GM19328 (cell line): ENCODE results near the gene ATAD3B.
"Not testable (repeated sequence)": the region's sequence is repeated elsewhere in the genome, so short reads cannot be mapped to it uniquely, and the experiment has no call there.

Experiments used
- ATAC-seq: cut with Tn5 transposase; IDR thresholded peaks from one replicate; pipeline ENCODE4 v1.9.1; 2021; ENCODE audit warnings: mild to moderate bottlenecking, moderate library complexity; ENCODE audit not compliant: unreplicated experiment

ATAD3B gene

DNA sequence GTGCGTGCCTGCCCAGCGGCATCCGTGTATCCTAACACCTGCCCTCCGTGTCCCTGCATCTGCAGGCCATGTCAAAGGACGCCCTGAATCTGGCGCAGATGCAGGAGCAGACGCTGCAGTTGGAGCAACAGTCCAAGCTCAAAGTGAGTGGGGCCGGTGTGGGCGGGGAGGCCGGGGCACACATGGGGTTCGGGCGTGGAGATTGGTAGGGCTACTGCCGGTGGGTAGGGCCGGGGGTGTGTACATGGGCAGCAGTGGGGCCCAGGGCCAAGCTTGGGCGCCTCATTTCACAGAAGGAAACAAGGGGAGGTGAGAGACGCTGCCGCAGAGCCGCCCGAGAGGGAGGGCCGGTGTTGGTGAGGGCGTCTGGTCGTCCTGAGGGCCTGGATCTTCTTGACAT is 20.9 kb upstream of the ATAD3B start:
- not testable (repeated sequence) for ATAC-seq

DNA sequence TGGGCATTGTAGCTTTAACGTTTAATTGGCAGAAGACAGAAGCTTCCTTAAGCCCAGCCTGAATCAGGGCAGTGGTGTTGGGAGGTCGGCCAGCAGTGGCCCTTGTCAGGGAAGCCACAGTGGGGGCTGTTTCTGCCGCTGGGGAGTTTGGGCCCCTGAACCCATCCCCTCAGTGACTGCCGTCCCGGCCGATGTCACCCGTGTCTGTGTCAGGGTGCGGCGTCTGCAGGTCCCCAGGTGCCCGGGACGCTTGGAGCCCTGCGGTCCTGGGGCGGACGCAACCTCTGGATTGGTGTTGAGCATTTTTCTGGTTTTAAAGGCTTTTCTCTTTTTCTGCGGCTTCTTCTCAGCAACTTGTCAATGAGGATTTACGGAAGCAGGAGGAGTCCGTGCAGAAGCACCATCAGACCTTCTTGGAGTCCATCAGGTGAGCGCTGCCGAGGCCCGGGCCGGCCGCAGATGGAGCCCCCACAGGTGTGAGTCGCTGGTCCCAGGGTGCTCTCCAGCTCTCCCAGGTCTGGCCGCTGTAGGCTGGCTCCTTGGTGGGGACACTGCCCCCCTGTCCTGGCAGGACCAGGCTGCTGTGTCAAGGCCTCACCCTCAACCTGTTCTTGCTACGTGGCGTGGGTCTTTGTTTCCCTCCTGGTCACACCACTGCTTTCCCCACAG is 19.7 kb upstream of the ATAD3B start:
- no peak for ATAC-seq

GRCh38 chr1:1452365-1452739 is 19.2 kb upstream of the ATAD3B start:
- not testable (repeated sequence) for ATAC-seq

DNA sequence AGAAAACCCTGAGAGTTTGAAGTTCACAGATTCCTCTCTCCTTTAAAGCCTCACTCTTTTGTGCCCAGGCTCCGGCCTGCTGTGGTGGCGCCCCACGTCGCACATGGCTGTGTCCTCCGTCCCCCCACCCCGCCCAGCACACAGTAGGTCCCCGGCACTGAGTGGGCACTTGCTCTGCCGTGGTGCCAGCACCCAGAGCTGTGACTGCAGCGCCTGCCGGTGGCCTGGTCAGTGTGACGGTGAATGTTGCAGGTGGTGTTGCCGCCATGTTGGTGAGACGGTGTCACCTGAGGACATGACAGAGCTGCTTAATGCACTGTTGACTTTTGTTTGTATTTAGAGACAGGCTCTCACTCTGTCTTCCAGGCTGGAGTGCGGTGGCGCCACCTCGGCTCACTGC is 18.7 kb upstream of the ATAD3B start:
- no peak for ATAC-seq

- not testable (repeated sequence) for ATAC-seq
Observed at GRCh38 chr1:1454286-1455056, 17.1 kb upstream of the ATAD3B start.

DNA sequence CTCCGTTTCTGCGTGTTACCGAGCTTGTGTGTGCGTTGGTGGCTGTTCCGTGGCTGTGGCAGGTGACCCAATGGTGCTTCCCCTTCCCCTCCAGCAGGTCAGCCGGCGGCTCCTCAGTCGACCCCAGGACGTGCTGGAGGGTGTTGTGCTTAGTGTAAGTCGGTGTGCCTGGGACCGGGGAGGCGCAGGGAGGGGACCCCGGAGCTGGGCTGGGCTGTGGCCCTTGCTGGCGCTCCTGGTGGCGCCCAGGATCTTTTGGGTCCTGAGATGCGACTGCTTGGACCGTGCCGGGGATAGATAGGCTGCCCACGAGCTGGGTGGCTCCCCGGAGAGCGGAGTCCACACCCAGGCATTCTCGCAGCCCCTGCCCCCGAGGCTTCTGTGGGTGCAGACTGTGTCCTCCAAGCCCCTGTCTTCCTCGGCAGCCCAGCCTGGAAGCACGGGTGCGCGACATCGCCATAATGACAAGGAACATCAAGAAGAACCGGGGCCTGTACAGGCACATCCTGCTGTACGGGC is 16.1 kb upstream of the ATAD3B start:
- ATAC-seq = no peak

DNA sequence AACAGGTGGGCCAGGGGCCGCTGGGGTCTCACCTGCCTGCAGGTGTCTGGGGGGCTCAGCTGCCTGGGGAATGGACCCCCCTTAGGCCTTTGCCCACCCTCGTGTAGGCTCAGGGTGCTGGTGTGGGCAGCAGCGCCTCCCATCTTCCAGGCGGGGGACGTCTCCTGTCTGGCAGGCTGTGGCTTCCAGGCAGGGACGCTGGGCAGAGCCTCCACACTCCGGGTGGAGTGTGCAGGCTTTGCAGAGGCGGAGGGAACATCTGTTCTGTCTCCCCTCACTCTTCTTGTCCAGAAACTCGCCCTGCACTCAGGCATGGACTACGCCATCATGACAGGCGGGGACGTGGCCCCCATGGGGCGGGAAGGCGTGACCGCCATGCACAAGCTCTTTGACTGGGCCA is 15.6 kb upstream of the ATAD3B start:
- not testable (repeated sequence) for ATAC-seq

DNA sequence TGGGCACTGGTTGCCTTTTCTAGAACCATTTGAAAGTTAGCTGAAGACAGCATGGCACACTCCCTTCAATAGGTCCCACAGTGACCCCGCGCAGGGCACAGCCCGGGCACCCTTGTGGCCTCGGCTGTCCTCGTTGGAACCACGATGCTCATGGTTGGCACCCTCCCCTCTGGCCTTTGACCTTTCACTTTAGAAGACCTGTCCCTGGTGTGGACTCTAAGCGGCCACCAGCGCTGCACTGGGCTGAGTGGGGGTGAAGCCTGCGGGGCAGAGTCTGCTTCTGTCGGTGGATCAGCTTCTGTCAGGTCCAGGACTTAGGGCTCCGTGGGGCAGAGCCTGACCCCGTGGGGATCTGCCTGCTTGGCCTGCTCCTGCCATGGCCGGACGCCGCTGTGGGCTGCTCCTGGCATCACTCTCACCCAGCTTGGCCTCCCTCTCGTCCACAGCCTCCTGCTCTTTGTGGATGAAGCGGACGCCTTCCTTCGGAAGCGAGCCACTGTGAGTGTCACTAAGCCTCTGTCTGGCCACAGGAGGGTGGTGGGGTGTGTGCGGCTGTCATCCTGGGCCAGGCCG is 14.8 kb upstream of the ATAD3B start:
- ATAC-seq = not testable (repeated sequence)

DNA sequence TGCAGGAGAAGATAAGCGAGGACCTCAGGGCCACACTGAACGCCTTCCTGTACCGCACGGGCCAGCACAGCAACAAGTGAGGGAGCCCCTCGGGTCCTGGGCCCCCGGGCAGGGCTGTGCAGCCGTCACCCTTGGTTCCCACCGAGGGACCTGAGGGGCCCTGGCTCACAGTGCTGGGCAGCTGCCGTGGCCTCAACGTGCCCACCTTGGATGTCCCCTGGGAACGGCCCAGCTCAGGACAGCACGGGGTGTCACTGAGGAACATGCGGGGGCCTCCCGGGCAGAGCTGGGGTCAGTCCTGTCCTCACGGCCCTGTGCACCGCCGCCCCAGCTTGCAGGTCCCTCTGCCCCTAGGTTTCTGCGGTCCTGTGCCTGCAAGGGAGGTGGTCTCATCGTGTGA is 12.4 kb upstream of the ATAD3B start:
- ATAC-seq = not testable (repeated sequence)

DNA sequence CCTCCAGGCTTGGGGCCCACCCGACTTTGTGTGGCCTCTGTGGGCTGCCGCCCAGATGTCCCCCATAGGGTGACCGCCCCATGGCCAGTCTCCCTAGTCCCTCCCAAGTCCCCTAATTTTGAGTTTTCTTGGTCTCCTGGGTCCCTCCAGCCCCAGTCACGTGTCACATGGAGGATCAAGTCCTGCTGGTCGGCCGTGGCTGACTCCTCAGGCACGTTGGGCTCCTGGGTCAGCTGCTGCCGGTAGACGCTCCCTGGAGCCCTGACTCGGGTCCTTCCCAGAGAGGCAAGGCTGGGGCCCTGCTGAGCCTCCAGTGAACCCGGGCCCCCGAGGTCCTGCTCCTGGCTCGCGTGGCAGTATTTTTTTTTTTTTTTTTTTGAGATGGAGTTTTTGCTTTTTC is 11.9 kb upstream of the ATAD3B start:
- not testable (repeated sequence) for ATAC-seq

DNA sequence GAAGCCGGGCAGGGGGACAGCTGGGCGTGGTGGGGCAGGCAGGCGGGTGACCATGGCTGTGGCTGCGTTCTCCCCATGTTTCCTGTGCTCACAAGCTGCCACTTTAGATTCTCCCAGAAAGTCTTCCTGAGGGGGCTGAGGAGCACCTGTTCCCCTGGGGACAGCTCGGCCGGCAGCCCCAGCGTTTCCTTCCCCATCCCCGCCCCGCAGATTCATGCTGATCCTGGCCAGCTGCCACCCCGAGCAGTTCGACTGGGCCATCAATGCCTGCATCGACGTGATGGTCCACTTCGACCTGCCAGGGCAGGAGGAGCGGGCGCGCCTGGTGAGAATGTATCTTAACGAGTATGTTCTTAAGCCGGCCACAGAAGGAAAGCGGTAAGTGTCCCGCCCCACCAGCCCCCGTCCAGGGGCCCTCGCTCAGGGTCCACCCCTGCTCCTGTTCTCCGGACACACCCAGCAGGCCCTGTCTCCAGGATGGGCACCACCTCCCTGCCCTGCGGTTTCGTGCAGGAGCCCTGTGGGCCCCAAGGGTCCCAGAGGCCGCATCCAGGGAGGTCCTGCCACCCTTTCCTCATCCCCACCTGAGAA is 10.9 kb upstream of the ATAD3B start:
- ATAC-seq = no peak

DNA sequence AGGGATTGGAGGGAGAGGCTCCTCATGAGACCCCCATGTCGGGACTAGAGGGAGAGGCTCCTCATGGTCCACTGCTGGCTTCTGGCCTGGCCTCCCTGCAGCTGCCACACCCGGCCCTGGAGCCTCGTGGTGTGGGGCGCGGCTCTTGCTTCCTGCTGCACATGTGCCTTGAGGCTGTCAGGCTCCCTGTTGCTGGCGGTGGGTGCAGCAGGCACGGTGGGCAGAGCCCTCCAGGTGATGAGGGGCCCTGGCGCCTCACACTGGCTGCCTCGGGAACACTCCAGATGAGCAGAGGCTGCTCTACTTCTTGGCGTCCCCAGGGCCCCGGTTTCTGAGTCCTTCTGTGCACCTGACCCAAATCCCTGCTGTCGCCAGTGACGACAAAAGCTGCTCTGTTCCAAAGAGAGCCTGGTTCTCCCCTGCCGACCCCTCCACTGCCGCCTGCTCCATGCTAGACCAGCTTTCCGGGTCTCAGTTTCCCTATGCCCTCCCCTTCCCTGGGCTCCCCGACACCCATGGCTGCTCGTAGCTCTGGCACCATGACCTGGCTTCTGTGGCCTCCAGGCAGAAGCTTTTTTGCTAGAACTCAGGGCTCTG is 9.7 kb upstream of the ATAD3B start:
- ATAC-seq = no peak

DNA sequence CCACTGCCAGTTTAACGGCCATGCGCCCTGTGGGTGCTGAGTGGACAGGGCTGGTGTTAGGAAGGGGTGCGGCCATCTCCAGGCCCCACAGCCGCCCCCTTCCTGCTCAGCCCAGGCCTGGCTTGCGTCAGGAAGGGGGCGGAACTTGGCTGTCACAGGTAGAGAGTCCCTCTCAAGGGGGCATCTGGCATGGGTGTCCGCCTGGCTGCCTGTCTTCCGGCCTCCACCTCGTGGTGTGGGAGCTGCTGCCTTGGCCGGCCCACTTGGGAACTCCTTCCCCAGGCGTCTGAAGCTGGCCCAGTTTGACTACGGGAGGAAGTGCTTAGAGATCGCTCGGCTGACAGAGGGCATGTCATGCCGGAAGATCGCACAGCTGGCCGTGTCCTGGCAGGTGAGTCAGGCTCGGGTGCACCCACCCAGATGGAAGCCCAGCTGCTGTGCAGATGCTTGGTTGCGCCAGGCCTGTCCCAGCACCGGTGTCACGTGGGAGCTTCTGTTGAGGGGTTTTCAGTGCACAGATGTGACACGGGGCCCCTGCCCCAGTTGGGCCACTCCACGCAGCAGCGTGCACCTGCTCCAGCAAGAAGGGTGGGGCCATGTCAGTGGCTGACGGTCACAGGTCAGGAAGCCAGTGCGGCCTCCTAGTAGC is 9.1 kb upstream of the ATAD3B start:
- no peak for ATAC-seq

GRCh38 chr1:1463312-1463711 is 8.3 kb upstream of the ATAD3B start:
- ATAC-seq = no peak

DNA sequence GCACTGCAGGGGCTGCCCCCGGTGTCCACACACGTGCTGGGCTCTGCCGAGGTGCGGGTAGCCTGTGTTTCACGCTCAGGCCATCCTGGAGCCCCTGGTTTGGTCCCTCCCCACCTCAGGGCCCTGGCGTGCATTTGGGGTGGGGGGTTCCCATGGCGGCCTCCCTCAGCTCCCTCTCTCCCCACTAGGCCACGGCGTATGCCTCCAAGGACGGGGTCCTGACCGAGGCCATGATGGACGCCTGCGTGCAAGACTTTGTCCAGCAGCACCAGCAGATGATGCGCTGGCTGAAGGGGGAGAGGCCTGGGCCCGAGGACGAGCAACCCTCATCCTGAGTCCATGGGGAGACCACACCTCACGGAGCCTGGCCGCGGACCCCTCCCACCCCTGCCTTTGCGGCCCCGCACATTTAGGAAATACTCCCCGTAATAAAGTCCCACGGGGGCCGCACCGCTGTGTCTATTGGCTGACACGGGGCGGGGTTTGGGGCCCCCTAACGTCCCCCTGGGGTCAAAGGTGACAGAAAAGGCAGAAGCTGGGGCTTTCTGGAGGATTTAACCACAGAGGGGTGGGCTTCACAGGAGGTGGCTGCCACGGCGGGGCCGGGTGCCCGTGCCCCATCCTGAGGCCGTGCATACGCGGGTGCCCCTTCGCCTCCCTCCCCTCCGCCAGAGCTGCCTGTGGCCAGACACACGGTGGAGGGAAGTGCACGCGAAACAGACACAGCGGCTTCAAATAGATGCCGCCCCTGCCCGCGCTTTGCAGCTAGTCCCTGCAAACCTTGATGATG is 3.2 kb upstream of the ATAD3B start:
- ATAC-seq = not testable (repeated sequence)

GRCh38 chr1:1470626-1471388 is 758 bp upstream of the ATAD3B start:
- ATAC-seq = no peak

DNA sequence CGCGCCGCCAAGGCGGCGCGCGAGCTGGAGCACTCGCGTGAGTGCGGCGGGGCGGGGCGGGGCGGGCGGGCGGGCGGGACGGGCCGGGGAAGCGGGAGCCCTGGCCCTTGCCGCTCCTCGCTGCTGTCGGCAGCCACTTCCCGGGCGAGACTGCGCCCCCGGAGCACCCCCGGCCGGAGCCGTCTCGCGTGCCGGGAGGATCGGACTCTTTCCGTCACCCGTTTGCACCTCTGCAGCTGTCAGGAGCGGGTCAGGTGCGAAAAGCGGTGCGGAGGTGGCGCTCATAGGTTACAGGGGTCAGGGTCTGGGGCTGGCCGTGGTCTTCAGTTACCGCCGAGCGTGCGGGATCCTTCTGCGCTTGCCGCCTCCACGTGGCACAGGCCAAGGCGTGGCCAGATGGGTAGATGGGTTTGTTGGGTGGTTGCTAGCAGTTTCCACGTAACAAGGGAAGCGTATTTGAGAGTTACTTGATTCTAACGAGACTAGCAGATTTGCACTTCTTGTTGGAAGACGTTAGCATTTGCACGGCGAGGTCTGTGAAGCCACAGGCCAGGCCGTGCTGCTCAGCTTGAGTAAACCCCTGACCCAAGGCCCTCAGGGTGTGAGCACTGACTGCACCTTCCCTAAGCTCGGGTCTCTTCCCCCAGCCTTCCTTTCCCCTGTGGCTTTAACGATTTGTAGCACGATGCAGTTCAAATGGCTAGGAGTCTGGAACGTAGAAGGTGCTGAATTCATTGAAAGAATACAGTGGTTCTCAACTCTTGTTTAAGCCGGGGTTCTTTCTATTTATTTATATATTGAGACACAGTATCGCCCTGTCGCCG is 700 bp downstream of the ATAD3B start:
- not testable (repeated sequence) for ATAC-seq

DNA sequence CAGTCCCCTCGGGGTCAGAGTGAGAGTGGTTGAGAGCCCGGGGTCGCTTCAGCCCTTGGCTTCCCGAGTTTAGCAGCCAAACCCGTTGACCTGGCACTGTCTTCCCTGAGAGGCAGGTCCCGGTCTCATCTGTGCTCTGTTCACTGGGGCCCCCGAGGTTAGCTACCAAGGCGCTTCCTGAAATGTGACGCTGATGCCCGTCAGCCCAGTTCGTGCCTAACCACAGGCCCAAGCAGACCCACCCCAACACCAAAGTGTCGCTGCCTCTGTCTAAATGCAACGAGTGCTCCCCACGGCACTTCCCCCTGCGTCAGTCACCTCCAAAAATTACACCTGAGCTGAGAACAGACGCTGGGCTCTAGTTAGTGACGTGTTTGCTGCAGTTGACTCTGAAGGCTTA is 4.4 kb downstream of the ATAD3B start:
- not testable (repeated sequence) for ATAC-seq
